Trophoblast cell (in vitro differentiated cells and primary cell): Measurements from ENCODE around the gene SREBF2. TPM values are rescaled to one million over a fixed set of nuclear protein-coding genes. Genes with fewer than 3 reads are reported as not detected.
A peak's percentile ranks its signal among the peaks of the same experiment; 100 is the strongest.

Experiments
- DNase-seq, 2 donors: peaks; one replicate each; pipeline ENCODE4 v3.0.0-alpha.2; 2016
- H2AFZ ChIP-seq: 2 replicates; pipeline ENCODE4 v1.6.1; 2013; ENCODE audit warnings: low read length, moderate library complexity, mild to moderate bottlenecking; ENCODE audit not compliant: insufficient read depth, poor library complexity
- H2AK5ac ChIP-seq: 2 replicates; pipeline ENCODE4 v1.6.1; 2013; ENCODE audit warnings: mild to moderate bottlenecking, low read length
- H2BK120ac ChIP-seq: 2 replicates; pipeline ENCODE4 v1.6.1; 2013; ENCODE audit warnings: low read length, mild to moderate bottlenecking, moderate library complexity; ENCODE audit not compliant: insufficient read depth, poor library complexity
- H2BK12ac ChIP-seq: 2 replicates; pipeline ENCODE4 v1.6.1; 2013; ENCODE audit warnings: mild to moderate bottlenecking, low read length, moderate library complexity
- H2BK5ac ChIP-seq: 2 replicates; pipeline ENCODE4 v1.6.1; 2013; ENCODE audit warnings: low read length, low read depth, moderate library complexity, mild to moderate bottlenecking; ENCODE audit not compliant: poor library complexity
- H3K14ac ChIP-seq: 2 replicates; pipeline ENCODE4 v1.6.1; 2013; ENCODE audit warnings: mild to moderate bottlenecking, low read length
- H3K18ac ChIP-seq: 2 replicates; pipeline ENCODE4 v1.6.1; 2013; ENCODE audit warnings: mild to moderate bottlenecking, low read length
- H3K23ac ChIP-seq: 2 replicates; pipeline ENCODE4 v1.6.1; 2013; ENCODE audit warnings: low read length
- H3K27ac ChIP-seq: 2 replicates; pipeline ENCODE4 v1.5.1; 2013; ENCODE audit warnings: low read depth, mild to moderate bottlenecking, inconsistent platforms, low read length, moderate library complexity
- H3K27me3 ChIP-seq: 2 replicates; pipeline ENCODE4 v1.6.1; 2013; ENCODE audit warnings: inconsistent platforms, mild to moderate bottlenecking, low read length, moderate library complexity; ENCODE audit not compliant: insufficient read depth
- H3K36me3 ChIP-seq, 2 experiments: 1 replicate in 1 of 2; 2 replicates in 1 of 2; pipeline ENCODE4 v1.6.1; 2013; ENCODE audit warnings: low read length in 2 of 2, mild to moderate bottlenecking in 2 of 2, moderate library complexity in 1 of 2; ENCODE audit not compliant: insufficient read depth in 2 of 2, control insufficient read depth in 1 of 2
- H3K4ac ChIP-seq: 2 replicates; pipeline ENCODE4 v1.6.1; 2013; ENCODE audit warnings: low read depth, mild to moderate bottlenecking, low read length, moderate library complexity
- H3K4me1 ChIP-seq, 2 experiments: 1 replicate in 1 of 2; 2 replicates in 1 of 2; pipeline ENCODE4 v1.6.1; 2013; ENCODE audit warnings: low read length in 2 of 2, mild to moderate bottlenecking in 2 of 2, moderate library complexity in 1 of 2; ENCODE audit not compliant: insufficient read depth in 2 of 2, control insufficient read depth in 1 of 2
- H3K4me2 ChIP-seq: 2 replicates; pipeline ENCODE4 v1.6.1; 2013; ENCODE audit warnings: inconsistent platforms, mild to moderate bottlenecking, low read length, moderate library complexity
- H3K4me3 ChIP-seq: 2 replicates; pipeline ENCODE4 v1.5.1; 2013; ENCODE audit warnings: mild to moderate bottlenecking, low read depth, low read length, inconsistent platforms
- H3K79me1 ChIP-seq: one replicate; pipeline ENCODE4 v1.6.1; 2013; ENCODE audit warnings: low read length
- H3K79me2 ChIP-seq: 2 replicates; pipeline ENCODE4 v1.6.1; 2013; ENCODE audit warnings: low read length, mild to moderate bottlenecking; ENCODE audit not compliant: control insufficient read depth, insufficient read depth, poor library complexity
- H3K9ac ChIP-seq: 2 replicates; pipeline ENCODE4 v1.6.1; 2013; ENCODE audit warnings: mild to moderate bottlenecking, low read length
- H3K9me3 ChIP-seq: 2 replicates; pipeline ENCODE4 v1.6.1; 2013; ENCODE audit warnings: low read depth, mild to moderate bottlenecking, control low read depth, inconsistent platforms, low read length; ENCODE audit not compliant: insufficient read depth
- H4K12ac ChIP-seq: 2 replicates; pipeline ENCODE4 v1.6.1; 2013; ENCODE audit warnings: low read depth, mild to moderate bottlenecking, low read length, moderate library complexity
- H4K8ac ChIP-seq: 2 replicates; pipeline ENCODE4 v1.6.1; 2013; ENCODE audit warnings: low read depth, mild to moderate bottlenecking, low read length, moderate library complexity
- H4K91ac ChIP-seq: one replicate; pipeline ENCODE4 v1.6.1; 2013; ENCODE audit warnings: low read depth, mild to moderate bottlenecking, low read length, moderate library complexity
- WGBS: extraction: QIAGEN DNeasy Blood & Tissue Kit; methylation state at CpG from one replicate; pipeline ENCODE4 v1.1.7; 2013; ENCODE audit warnings: missing lambda C conversion rate; ENCODE audit not compliant: insufficient read length, insufficient coverage; ENCODE audit errors: extremely low coverage; 5-methylcytosine and 5-hydroxymethylcytosine counted together
- polyA plus RNA-seq: library from polyadenylated mRNA; stranded (reverse); fragments of 200-250 nt; gene quantifications from 2 replicates; pipeline ENCODE4 v1.2.3, GENCODE V29; 2013

SREBF2 gene
- polyA plus RNA-seq, result 97.8 and 99.1 TPM in 2 replicates

GRCh38 chr22:41832553-41833368 lies at the start of gene SREBF2:
SREBF2 (plus strand) TSS chr22:41833105; CDS start chr22:41833271, 166 bp downstream.
- peak within 1 kb of the TSS; percentile 79 for H3K4me2 ChIP-seq
- H4K91ac ChIP-seq, result peak within 1 kb of the TSS; percentile 100
- H3K9ac ChIP-seq, result peak within 1 kb of the TSS; percentile 99
- H3K9me3 ChIP-seq, result no peaks in the 10 kb centered on the region
- H3K36me3 ChIP-seq, result peaks cover 6 to 15% of the 10 kb centered on the region in 2 experiments
- no CpG with 5 or more reads among the region's 75 CpGs for WGBS
- peak within 1 kb of the TSS; percentile 86 for H3K23ac ChIP-seq
- H3K27ac ChIP-seq, result peak within 1 kb of the TSS; percentile 97
- peak within 1 kb of the TSS; percentile 92 for H2AK5ac ChIP-seq
- H3K4me1 ChIP-seq, result peaks cover 15 to 20% of the 10 kb centered on the region in 2 experiments
- H4K12ac ChIP-seq, result peak within 1 kb of the TSS; percentile 86
- H2BK5ac ChIP-seq, result peak within 1 kb of the TSS; percentile 100
- peak within 1 kb of the TSS; percentile 84 for H2BK12ac ChIP-seq
- peaks cover 17% of the 10 kb centered on the region for H3K79me1 ChIP-seq
- DNase-seq, result peak; percentile 99
- peak within 1 kb of the TSS; percentile 99 for H3K18ac ChIP-seq
- peak within 1 kb of the TSS; percentile 96 for H3K4me3 ChIP-seq
- peak within 1 kb of the TSS; percentile 100 for H3K4ac ChIP-seq
- H3K14ac ChIP-seq, result peak within 1 kb of the TSS; percentile 99
- H4K8ac ChIP-seq, result peak within 1 kb of the TSS; percentile 97
- peak within 1 kb of the TSS; percentile 100 for H2BK120ac ChIP-seq
- H2AFZ ChIP-seq, result peak within 1 kb of the TSS; percentile 88
- peaks cover 25% of the 10 kb centered on the region for H3K79me2 ChIP-seq
- H3K27me3 ChIP-seq, result no peaks in the 10 kb centered on the region

GRCh38 chr22:41787331-41787730 lies 45.6 kb upstream of the SREBF2 start:
- H2AK5ac ChIP-seq, result no peak overlapping the region
- no peak overlapping the region for H2BK120ac ChIP-seq
- no peak overlapping the region for H3K4me3 ChIP-seq
- no peak overlapping the region for H3K23ac ChIP-seq
- H2BK12ac ChIP-seq, result no peak overlapping the region
- no peak overlapping the region for H4K8ac ChIP-seq
- H4K12ac ChIP-seq, result no peak overlapping the region
- no peak overlapping the region for H3K4me2 ChIP-seq
- H3K79me1 ChIP-seq, result no peaks in the 10 kb centered on the region
- no peak overlapping the region for H3K27ac ChIP-seq
- H3K79me2 ChIP-seq, result no peaks in the 10 kb centered on the region
- no peak overlapping the region for H2AFZ ChIP-seq
- H3K4ac ChIP-seq, result no peak overlapping the region
- H3K9me3 ChIP-seq, result no peaks in the 10 kb centered on the region
- no CpG with 5 or more reads among the region's 2 CpGs for WGBS
- no peaks in the 10 kb centered on the region for H3K27me3 ChIP-seq
- no peak overlapping the region for H3K18ac ChIP-seq
- H2BK5ac ChIP-seq, result no peak overlapping the region
- H3K14ac ChIP-seq, result no peak overlapping the region
- no peak for DNase-seq
- H3K9ac ChIP-seq, result no peak overlapping the region
- H3K4me1 ChIP-seq, result no peaks in the 10 kb centered on the region
- H4K91ac ChIP-seq, result no peak overlapping the region
- no peaks in the 10 kb centered on the region for H3K36me3 ChIP-seq

- Histone ChIP-seq H3K79me2 (no peaks in the 10 kb centered on the region), H3K9ac (no peak overlapping the region), H3K4me3 (no peak overlapping the region), H3K27me3 (no peaks in the 10 kb centered on the region), H2BK5ac (no peak overlapping the region), H3K9me3 (peaks cover 3% of the 10 kb centered on the region), H4K8ac (no peak overlapping the region), H3K23ac (no peak overlapping the region), H3K4me1 (no peaks in the 10 kb centered on the region), H4K91ac (no peak overlapping the region), H4K12ac (no peak overlapping the region), H3K36me3 (no peaks in the 10 kb centered on the region), H2BK12ac (no peak overlapping the region), H2AFZ (no peak overlapping the region), H3K27ac (no peak overlapping the region), H2AK5ac (no peak overlapping the region), H3K18ac (no peak overlapping the region), H3K14ac (no peak overlapping the region), H3K4me2 (no peak overlapping the region), H3K79me1 (no peaks in the 10 kb centered on the region), H3K4ac (no peak overlapping the region), H2BK120ac (no peak overlapping the region)
- no CpG with 5 or more reads among the region's 3 CpGs for WGBS
- no peak for DNase-seq
These were observed 39.0 kb upstream of the SREBF2 start for GRCh38 chr22:41793871-41794270.

DNA sequence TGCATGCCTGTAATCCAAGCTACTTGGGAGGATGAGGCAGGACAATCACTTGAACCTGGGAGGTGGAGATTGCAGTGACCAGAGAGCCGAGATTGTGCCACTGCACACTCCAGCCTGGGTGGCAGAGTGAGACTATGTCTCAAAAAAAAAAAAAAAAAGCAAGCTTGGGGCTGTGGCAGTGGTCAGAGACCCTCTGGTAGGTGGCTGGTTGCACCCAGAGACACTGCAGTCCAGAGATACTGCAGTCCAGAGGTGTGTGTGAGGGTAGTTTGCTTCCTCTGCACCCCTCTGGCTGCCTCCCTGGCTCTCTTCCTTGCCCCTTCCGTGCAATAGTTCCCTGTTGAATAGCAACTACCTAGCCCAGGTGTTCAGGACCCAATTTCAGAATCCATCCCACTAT lies 34.2 kb upstream of the SREBF2 start:
- WGBS, result no CpG with 5 or more reads among the region's 2 CpGs
- no peak for DNase-seq
- Histone ChIP-seq H3K9ac (no peak overlapping the region), H3K36me3 (no peaks in the 10 kb centered on the region), H3K4me2 (no peak overlapping the region), H4K12ac (no peak overlapping the region), H2BK5ac (no peak overlapping the region), H2AK5ac (no peak overlapping the region), H3K79me1 (peaks cover 12% of the 10 kb centered on the region), H3K4me1 (peaks cover 11 to 13% of the 10 kb centered on the region in 2 experiments), H3K18ac (no peak overlapping the region), H3K27ac (no peak overlapping the region), H4K8ac (no peak overlapping the region), H3K4me3 (no peak overlapping the region), H3K14ac (no peak overlapping the region), H4K91ac (no peak overlapping the region), H3K27me3 (no peaks in the 10 kb centered on the region), H2BK120ac (no peak overlapping the region), H3K79me2 (peaks cover 1% of the 10 kb centered on the region), H2AFZ (no peak overlapping the region), H3K23ac (no peak overlapping the region), H3K4ac (no peak overlapping the region), H3K9me3 (peaks cover 3% of the 10 kb centered on the region), H2BK12ac (no peak overlapping the region)
